SU-DHL-6 (cell line): Measurements from ENCODE around the gene C3orf22.

Experiments used
- H2AFZ ChIP-seq: fragments of 200-600 bp; sonication (generic); 2 replicates; pipeline ENCODE4 v1.6.1; 2014; ENCODE audit warnings: low read depth, mild to moderate bottlenecking, moderate library complexity, mixed read lengths, antibody characterized with exemption, low read length; ENCODE audit not compliant: severe bottlenecking
- H3F3A ChIP-seq: fragments of 200-600 bp; shearing (Covaris generic); 2 replicates; pipeline ENCODE4 v1.6.0; 2016; ENCODE audit warnings: antibody characterized with exemption, mild to moderate bottlenecking; ENCODE audit not compliant: insufficient read depth
- H3K27ac ChIP-seq: fragments of 200-600 bp; sonication (generic); 2 replicates; pipeline ENCODE4 v1.5.1; 2016; ENCODE audit warnings: low read depth, mild to moderate bottlenecking, low read length, moderate library complexity, mixed read lengths
- H3K27me3 ChIP-seq: fragments of 200-600 bp; sonication (generic), shearing (Covaris generic); 2 replicates; pipeline ENCODE4 v1.6.0; 2014; ENCODE audit warnings: mild to moderate bottlenecking, low read length
- H3K36me3 ChIP-seq: fragments of 200-600 bp; sonication (generic); 2 replicates; pipeline ENCODE4 v1.6.1; 2014; ENCODE audit warnings: mild to moderate bottlenecking, low read length, mixed read lengths
- H3K4me2 ChIP-seq: fragments of 300-600, 200-600 bp; shearing (Covaris generic), sonication (generic); 2 replicates; pipeline ENCODE4 v1.6.0; 2014; ENCODE audit warnings: low read length, low read depth, mild to moderate bottlenecking; ENCODE audit not compliant: poor library complexity, severe bottlenecking
- H3K4me3 ChIP-seq: fragments of 200-600 bp; sonication (generic); 2 replicates; pipeline ENCODE4 v1.5.1; 2014; ENCODE audit warnings: antibody characterized with exemption, low read length, mild to moderate bottlenecking, mixed read lengths; ENCODE audit not compliant: insufficient read depth, poor library complexity, severe bottlenecking
- H3K79me2 ChIP-seq: fragments of 200-600 bp; sonication (generic); 2 replicates; pipeline ENCODE4 v1.6.1; 2014; ENCODE audit warnings: mild to moderate bottlenecking, low read length, moderate library complexity; ENCODE audit not compliant: insufficient read depth
- H3K9ac ChIP-seq: fragments of 200-600 bp; sonication (generic); 2 replicates; pipeline ENCODE4 v1.7.0; 2014; ENCODE audit warnings: mild to moderate bottlenecking, low read length
- H3K9me2 ChIP-seq: fragments of 200-600 bp; sonication (generic); replicated peaks from 2 replicates; pipeline ENCODE4 v1.6.1; 2014; ENCODE audit warnings: low read length; ENCODE audit not compliant: insufficient read depth
- H3K9me3 ChIP-seq: fragments of 200-600 bp; sonication (generic); 2 replicates; pipeline ENCODE4 v1.6.1; 2014; ENCODE audit warnings: low read length, mixed read lengths; ENCODE audit not compliant: insufficient read depth
- H4K20me1 ChIP-seq: fragments of 200-600 bp; sonication (generic); 2 replicates; pipeline ENCODE4 v1.6.1; 2014; ENCODE audit warnings: low read depth, mild to moderate bottlenecking, antibody characterized with exemption, low read length, moderate library complexity, mixed read lengths
- CTCF ChIP-seq: fragments of 200-600 bp; sonication (generic); IDR thresholded peaks from one replicate; pipeline ENCODE4 v1.5.1; 2017; ENCODE audit warnings: antibody characterized with exemption, mild to moderate bottlenecking, low read length, moderate library complexity; ENCODE audit not compliant: insufficient read depth, poor library complexity, severe bottlenecking
- EZH2phosphoT487 ChIP-seq: fragments of 200-600 bp; sonication (generic), shearing (Covaris generic); conservative IDR thresholded peaks from 2 replicates; pipeline ENCODE4 v1.6.1; 2018; ENCODE audit warnings: mild to moderate bottlenecking, antibody characterized with exemption, low read length, moderate library complexity, mixed read lengths

The C3orf22 gene

GRCh38 chr3:126528800-126529541 is 29.8 kb downstream of the C3orf22 start:
- Histone ChIP-seq H3K27ac (no peak overlapping the region), H3K9me3 (no peaks in the 10 kb centered on the region), H4K20me1 (no peaks in the 10 kb centered on the region)

GRCh38 chr3:126528419-126528799 is 30.3 kb downstream of the C3orf22 start:
- no peak overlapping the region for H3K4me2 ChIP-seq

More at GRCh38 chr3:126528800-126529541, 29.8 kb downstream of the C3orf22 start:
- H3K4me2 ChIP-seq = no peak overlapping the region
- no peaks in the 10 kb centered on the region for H3K79me2 ChIP-seq
- no peaks in the 10 kb centered on the region for H3K27me3 ChIP-seq
- no peaks in the 10 kb centered on the region for H3K36me3 ChIP-seq
- no peak overlapping the region for H3K9ac ChIP-seq
- no peak overlapping the region for H2AFZ ChIP-seq
- TF ChIP-seq EZH2phosphoT487 = no peak
- no peak for TF ChIP-seq CTCF
- no peaks in the 10 kb centered on the region for H3F3A ChIP-seq
- H3K4me3 ChIP-seq = no peak overlapping the region
- no peaks in the 10 kb centered on the region for H3K9me2 ChIP-seq

GRCh38 chr3:126527455-126528211 is 31.1 kb downstream of the C3orf22 start:
- Histone ChIP-seq H3K79me2 (no peaks in the 10 kb centered on the region), H3K9ac (no peak overlapping the region), H3K4me2 (no peak overlapping the region), H3K4me3 (no peak overlapping the region), H3F3A (no peaks in the 10 kb centered on the region), H3K36me3 (no peaks in the 10 kb centered on the region), H3K27ac (no peak overlapping the region), H4K20me1 (no peaks in the 10 kb centered on the region), H2AFZ (no peak overlapping the region), H3K27me3 (no peaks in the 10 kb centered on the region), H3K9me2 (no peaks in the 10 kb centered on the region), H3K9me3 (no peaks in the 10 kb centered on the region)
- no peak for TF ChIP-seq CTCF
- no peak for TF ChIP-seq EZH2phosphoT487

More at GRCh38 chr3:126528419-126528799, 30.3 kb downstream of the C3orf22 start:
- no peak overlapping the region for H3K9ac ChIP-seq
- no peak overlapping the region for H2AFZ ChIP-seq
- TF ChIP-seq CTCF = no peak
- no peak for TF ChIP-seq EZH2phosphoT487
- no peaks in the 10 kb centered on the region for H3F3A ChIP-seq
- H3K9me3 ChIP-seq = no peaks in the 10 kb centered on the region
- no peaks in the 10 kb centered on the region for H3K79me2 ChIP-seq
- H3K9me2 ChIP-seq = no peaks in the 10 kb centered on the region
- no peaks in the 10 kb centered on the region for H3K27me3 ChIP-seq
- H3K36me3 ChIP-seq = no peaks in the 10 kb centered on the region
- H3K4me3 ChIP-seq = no peak overlapping the region
- H4K20me1 ChIP-seq = no peaks in the 10 kb centered on the region
- no peak overlapping the region for H3K27ac ChIP-seq
